GM23338 (cell line): ENCODE results near the gene KCNE1. TPM values are rescaled to one million over a fixed set of nuclear protein-coding genes. Genes with fewer than 3 reads are reported as not detected.

Experiments
- ATAC-seq: fragments of 200-7000 bp; cut with Tn5 transposase; 3 replicates; pipeline ENCODE4 v1.9.1; 2020
- DNase-seq: peaks from one replicate; pipeline ENCODE4 v3.0.0-alpha.2; 2015; ENCODE audit warnings: low spot score
- H2AFZ ChIP-seq: fragments of 200-600 bp; sonication (generic); 2 replicates; pipeline ENCODE4 v1.8.0; 2016; ENCODE audit warnings: antibody characterized with exemption, mild to moderate bottlenecking, moderate library complexity
- H3F3A ChIP-seq: fragments of 200-600 bp; sonication (generic); replicated peaks from 2 replicates; pipeline ENCODE4 v1.8.0; 2017; ENCODE audit warnings: antibody characterized with exemption, mixed run types, low read depth
- H3K27ac ChIP-seq: fragments of 200-600 bp; sonication (generic); 2 replicates; pipeline ENCODE4 v1.6.1; 2016; ENCODE audit warnings: low read depth
- H3K27me3 ChIP-seq: fragments of 200-600 bp; sonication (generic); 2 replicates; pipeline ENCODE4 v1.8.0; 2016; ENCODE audit warnings: mild to moderate bottlenecking, mixed run types, moderate library complexity; ENCODE audit not compliant: insufficient read depth
- H3K36me3 ChIP-seq: fragments of 200-600 bp; sonication (generic); 2 replicates; pipeline ENCODE4 v1.8.0; 2016; ENCODE audit warnings: mild to moderate bottlenecking; ENCODE audit not compliant: insufficient read depth
- H3K4me1 ChIP-seq: fragments of 200-600 bp; sonication (generic); 2 replicates; pipeline ENCODE4 v1.8.0; 2016; ENCODE audit warnings: mild to moderate bottlenecking, moderate library complexity; ENCODE audit not compliant: insufficient read depth
- H3K4me2 ChIP-seq: fragments of 200-600 bp; sonication (generic); 2 replicates; pipeline ENCODE4 v1.7.1; 2017; ENCODE audit warnings: mixed run types
- H3K4me3 ChIP-seq: fragments of 200-600 bp; sonication (generic); 2 replicates; pipeline ENCODE4 v1.6.1; 2016; ENCODE audit warnings: mixed run types
- H3K79me2 ChIP-seq: fragments of 200-600 bp; sonication (generic); replicated peaks from 2 replicates; pipeline ENCODE4 v1.8.0; 2017; ENCODE audit warnings: mild to moderate bottlenecking; ENCODE audit not compliant: insufficient read depth
- H3K9me2 ChIP-seq: fragments of 200-600 bp; sonication (generic); 2 replicates; pipeline ENCODE4 v1.8.0; 2017; ENCODE audit not compliant: insufficient read depth
- H4K20me1 ChIP-seq: fragments of 200-600 bp; sonication (generic); replicated peaks from 2 replicates; pipeline ENCODE4 v1.8.0; 2017; ENCODE audit warnings: mild to moderate bottlenecking; ENCODE audit not compliant: insufficient read depth
- H3K27ac Mint-ChIP-seq: 2 replicates; pipeline ENCODE4 v1.8.0; 2020; ENCODE audit warnings: inconsistent platforms, mild to moderate bottlenecking, moderate library complexity, mixed read lengths
- H3K27me3 Mint-ChIP-seq: 3 replicates; pipeline ENCODE4 v1.8.0; 2022; ENCODE audit warnings: low read depth, mild to moderate bottlenecking, moderate library complexity, mixed read lengths, inconsistent platforms; ENCODE audit not compliant: insufficient read depth, poor library complexity
- H3K36me3 Mint-ChIP-seq: 3 replicates; pipeline ENCODE4 v1.8.0; 2021; ENCODE audit warnings: low read depth, mild to moderate bottlenecking, inconsistent platforms, moderate library complexity, mixed read lengths
- H3K4me1 Mint-ChIP-seq: 3 replicates; pipeline ENCODE4 v1.8.0; 2020; ENCODE audit warnings: mild to moderate bottlenecking, inconsistent platforms, mixed read lengths
- H3K4me3 Mint-ChIP-seq: 3 replicates; pipeline ENCODE4 v1.8.0; 2021; ENCODE audit warnings: moderate library complexity, mild to moderate bottlenecking, inconsistent platforms, mixed read lengths
- H3K9me3 Mint-ChIP-seq: 3 replicates; pipeline ENCODE4 v1.8.0; 2020; ENCODE audit warnings: moderate library complexity, mild to moderate bottlenecking, inconsistent platforms, mixed read lengths
- CREB1 ChIP-seq: fragments of 250-450 bp; sonication (Bioruptor Pico); IDR thresholded peaks from 2 replicates; pipeline ENCODE4 v1.5.0; 2020; ENCODE audit warnings: low read depth, mild to moderate bottlenecking, moderate library complexity
- CTCF ChIP-seq, 2 experiments: fragments of 200-600 bp in 1 of 2; sonication (generic) in 1 of 2; conservative IDR thresholded peaks; 2 replicates each; pipeline versions ENCODE4 v1.5.1 to v1.6.1; 2016 to 2017; ENCODE audit warnings: antibody characterized with exemption in 2 of 2, low read depth in 2 of 2, mild to moderate bottlenecking in 2 of 2, moderate library complexity in 1 of 2
- NANOG ChIP-seq: IDR thresholded peaks from 2 replicates; pipeline ENCODE4 v1.6.1; 2016; ENCODE audit warnings: antibody characterized with exemption, borderline replicate concordance
- polyA plus RNA-seq: library from polyadenylated mRNA; unstranded; fragments of >200 nt; fragmentation: Nextera tagmentation; extraction: Ambion mirVana; gene quantifications from 2 replicates; pipeline ENCODE4 v1.2.1, GENCODE V29; 2016
- total RNA-seq: library from RNA; depleted of rRNA; stranded (reverse); fragments of >200 nt; shearing (Covaris generic); gene quantifications from 2 replicates; pipeline ENCODE4 v1.2.3, GENCODE V29; 2014
- TF ChIP-seq, protein P1 (sequence below): fragments of 250-450 bp; sonication (Bioruptor Pico); IDR thresholded peaks from 2 replicates; pipeline ENCODE4 v1.5.0; 2020; ENCODE audit warnings: mild to moderate bottlenecking, moderate library complexity

The KCNE1 gene
- total and polyA plus RNA-seq, 2 experiments from 2014 or later: 0.07 TPM; not detected in 1

DNA sequence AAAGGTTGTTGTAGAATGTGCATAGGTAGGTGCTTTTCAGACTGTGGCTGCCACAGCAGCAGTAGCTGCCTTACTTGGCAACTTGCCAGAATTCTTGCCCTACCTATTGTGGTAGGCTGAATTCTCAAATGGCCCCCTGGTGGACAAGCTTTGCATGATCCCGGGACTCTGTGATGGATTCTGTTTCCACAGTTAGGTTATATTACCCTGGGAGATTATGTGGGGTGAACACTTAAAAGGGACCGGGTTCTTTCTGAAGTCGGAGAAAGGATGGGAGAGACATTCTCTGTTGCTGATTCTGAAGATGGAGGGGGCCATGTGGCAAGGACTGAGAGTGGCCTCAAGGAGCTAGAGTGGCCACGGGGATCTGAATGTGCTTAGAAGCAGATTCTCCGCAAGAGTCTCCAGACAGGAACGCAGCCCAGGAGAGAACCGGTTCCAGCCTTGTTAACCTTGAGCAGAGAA lies 32.1 kb upstream of the KCNE1 start:
- no peak overlapping the region for H3K27ac ChIP-seq
- no peak overlapping the region for H3K4me3 Mint-ChIP-seq
- H3K36me3 Mint-ChIP-seq: peaks cover 6% of the 10 kb centered on the region; the same call in 2 of the 3 replicates

More for the DNA sequence above, 32.1 kb upstream of the KCNE1 start:
- no peak overlapping the region for H2AFZ ChIP-seq
- DNase-seq: peak; percentile 92
- no peak overlapping the region for H3K4me2 ChIP-seq
- Mint-ChIP-seq H3K4me1 (peaks cover 14% of the 10 kb centered on the region), H3K27ac (no peak overlapping the region), H3K27me3 (peaks cover 4% of the 10 kb centered on the region), H3K9me3 (peaks cover 12% of the 10 kb centered on the region)
- H3K4me1 ChIP-seq: peaks cover 3% of the 10 kb centered on the region; the same call in 1 of the 2 replicates
- H3K36me3 ChIP-seq: no peaks in the 10 kb centered on the region
- no peaks in the 10 kb centered on the region for H3K79me2 ChIP-seq
- no peak overlapping the region for H3K4me3 ChIP-seq
- no peak for TF ChIP-seq NANOG
- TF ChIP-seq, protein P1, sequence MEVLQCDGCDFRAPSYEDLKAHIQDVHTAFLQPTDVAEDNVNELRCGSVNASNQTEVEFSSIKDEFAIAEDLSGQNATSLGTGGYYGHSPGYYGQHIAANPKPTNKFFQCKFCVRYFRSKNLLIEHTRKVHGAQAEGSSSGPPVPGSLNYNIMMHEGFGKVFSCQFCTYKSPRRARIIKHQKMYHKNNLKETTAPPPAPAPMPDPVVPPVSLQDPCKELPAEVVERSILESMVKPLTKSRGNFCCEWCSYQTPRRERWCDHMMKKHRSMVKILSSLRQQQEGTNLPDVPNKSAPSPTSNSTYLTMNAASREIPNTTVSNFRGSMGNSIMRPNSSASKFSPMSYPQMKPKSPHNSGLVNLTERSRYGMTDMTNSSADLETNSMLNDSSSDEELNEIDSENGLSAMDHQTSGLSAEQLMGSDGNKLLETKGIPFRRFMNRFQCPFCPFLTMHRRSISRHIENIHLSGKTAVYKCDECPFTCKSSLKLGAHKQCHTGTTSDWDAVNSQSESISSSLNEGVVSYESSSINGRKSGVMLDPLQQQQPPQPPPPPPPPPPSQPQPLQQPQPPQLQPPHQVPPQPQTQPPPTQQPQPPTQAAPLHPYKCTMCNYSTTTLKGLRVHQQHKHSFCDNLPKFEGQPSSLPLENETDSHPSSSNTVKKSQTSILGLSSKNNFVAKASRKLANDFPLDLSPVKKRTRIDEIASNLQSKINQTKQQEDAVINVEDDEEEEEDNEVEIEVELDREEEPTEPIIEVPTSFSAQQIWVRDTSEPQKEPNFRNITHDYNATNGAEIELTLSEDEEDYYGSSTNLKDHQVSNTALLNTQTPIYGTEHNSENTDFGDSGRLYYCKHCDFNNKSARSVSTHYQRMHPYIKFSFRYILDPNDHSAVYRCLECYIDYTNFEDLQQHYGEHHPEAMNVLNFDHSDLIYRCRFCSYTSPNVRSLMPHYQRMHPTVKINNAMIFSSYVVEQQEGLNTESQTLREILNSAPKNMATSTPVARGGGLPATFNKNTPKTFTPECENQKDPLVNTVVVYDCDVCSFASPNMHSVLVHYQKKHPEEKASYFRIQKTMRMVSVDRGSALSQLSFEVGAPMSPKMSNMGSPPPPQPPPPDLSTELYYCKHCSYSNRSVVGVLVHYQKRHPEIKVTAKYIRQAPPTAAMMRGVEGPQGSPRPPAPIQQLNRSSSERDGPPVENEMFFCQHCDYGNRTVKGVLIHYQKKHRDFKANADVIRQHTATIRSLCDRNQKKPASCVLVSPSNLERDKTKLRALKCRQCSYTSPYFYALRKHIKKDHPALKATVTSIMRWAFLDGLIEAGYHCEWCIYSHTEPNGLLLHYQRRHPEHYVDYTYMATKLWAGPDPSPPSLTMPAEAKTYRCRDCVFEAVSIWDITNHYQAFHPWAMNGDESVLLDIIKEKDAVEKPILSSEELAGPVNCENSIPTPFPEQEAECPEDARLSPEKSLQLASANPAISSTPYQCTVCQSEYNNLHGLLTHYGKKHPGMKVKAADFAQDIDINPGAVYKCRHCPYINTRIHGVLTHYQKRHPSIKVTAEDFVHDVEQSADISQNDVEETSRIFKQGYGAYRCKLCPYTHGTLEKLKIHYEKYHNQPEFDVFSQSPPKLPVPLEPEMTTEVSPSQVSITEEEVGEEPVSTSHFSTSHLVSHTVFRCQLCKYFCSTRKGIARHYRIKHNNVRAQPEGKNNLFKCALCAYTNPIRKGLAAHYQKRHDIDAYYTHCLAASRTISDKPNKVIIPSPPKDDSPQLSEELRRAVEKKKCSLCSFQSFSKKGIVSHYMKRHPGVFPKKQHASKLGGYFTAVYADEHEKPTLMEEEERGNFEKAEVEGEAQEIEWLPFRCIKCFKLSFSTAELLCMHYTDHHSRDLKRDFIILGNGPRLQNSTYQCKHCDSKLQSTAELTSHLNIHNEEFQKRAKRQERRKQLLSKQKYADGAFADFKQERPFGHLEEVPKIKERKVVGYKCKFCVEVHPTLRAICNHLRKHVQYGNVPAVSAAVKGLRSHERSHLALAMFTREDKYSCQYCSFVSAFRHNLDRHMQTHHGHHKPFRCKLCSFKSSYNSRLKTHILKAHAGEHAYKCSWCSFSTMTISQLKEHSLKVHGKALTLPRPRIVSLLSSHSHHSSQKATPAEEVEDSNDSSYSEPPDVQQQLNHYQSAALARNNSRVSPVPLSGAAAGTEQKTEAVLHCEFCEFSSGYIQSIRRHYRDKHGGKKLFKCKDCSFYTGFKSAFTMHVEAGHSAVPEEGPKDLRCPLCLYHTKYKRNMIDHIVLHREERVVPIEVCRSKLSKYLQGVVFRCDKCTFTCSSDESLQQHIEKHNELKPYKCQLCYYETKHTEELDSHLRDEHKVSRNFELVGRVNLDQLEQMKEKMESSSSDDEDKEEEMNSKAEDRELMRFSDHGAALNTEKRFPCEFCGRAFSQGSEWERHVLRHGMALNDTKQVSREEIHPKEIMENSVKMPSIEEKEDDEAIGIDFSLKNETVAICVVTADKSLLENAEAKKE (CRISPR knock-in tag): no peak
- no peak for TF ChIP-seq CREB1 (CRISPR knock-in tag)
- TF ChIP-seq CTCF (conservative IDR thresholded peaks at IDR 0.05; ENCODE audit: low read depth in 2 of 2): peak; percentile 61 to 85
- no peaks in the 10 kb centered on the region for H4K20me1 ChIP-seq
- no peaks in the 10 kb centered on the region for H3K27me3 ChIP-seq
- no peaks in the 10 kb centered on the region for H3F3A ChIP-seq
- H3K9me2 ChIP-seq: no peaks in the 10 kb centered on the region
- ATAC-seq: peak; percentile 90
